ENCODE measurements around the gene AKAP6. TPM values are rescaled to one million over a fixed set of nuclear protein-coding genes. Genes with fewer than 3 reads are reported as not detected.

Gene AKAP6
- total and polyA plus RNA-seq, 2 of the 8 experiments (the other 6 are each of a cell fraction or from before 2014, with no cell fraction given): 0.09 to 0.89 TPM

DNA sequence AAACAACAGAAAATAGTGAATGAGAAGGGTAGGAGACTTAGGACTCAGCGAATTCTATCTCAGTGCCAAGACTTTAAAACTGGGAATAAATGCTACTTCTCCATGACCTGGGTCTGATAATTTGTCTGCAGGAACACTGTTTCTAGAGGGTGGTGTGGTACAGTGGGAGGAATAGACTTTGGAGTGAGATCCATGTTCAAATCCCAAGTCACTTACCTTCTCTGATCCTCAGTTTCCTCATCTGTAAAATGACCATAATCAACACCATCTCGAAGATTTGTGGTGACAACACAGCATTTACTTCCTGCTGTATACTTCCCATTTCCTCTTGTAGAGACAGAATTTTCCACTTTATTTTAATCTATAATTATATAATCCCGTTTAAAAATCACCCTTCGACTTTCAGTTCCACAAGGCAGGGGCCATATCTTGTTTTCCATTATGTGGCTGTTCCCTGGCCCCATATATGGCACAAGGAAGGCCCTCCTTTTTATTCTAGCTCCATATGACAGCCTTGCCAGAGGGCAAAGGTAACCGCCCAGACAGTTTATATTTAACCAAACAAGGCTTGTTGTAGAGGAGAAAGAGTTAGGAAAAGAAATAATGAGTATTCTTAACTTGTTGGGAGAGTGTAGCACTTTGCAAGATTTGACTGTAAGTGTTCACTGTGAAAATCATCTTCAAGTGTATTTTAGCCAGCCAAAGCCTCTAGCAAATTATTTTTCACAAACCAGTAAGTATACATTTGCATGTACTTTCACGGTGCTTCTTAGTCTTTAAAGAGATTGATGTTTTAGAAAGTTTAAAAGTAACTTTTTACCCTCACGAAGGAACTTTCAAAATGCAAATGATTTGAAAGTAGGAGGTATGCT is 243.1 kb downstream of the AKAP6 start (continued):
- TF ChIP-seq, protein P1, sequence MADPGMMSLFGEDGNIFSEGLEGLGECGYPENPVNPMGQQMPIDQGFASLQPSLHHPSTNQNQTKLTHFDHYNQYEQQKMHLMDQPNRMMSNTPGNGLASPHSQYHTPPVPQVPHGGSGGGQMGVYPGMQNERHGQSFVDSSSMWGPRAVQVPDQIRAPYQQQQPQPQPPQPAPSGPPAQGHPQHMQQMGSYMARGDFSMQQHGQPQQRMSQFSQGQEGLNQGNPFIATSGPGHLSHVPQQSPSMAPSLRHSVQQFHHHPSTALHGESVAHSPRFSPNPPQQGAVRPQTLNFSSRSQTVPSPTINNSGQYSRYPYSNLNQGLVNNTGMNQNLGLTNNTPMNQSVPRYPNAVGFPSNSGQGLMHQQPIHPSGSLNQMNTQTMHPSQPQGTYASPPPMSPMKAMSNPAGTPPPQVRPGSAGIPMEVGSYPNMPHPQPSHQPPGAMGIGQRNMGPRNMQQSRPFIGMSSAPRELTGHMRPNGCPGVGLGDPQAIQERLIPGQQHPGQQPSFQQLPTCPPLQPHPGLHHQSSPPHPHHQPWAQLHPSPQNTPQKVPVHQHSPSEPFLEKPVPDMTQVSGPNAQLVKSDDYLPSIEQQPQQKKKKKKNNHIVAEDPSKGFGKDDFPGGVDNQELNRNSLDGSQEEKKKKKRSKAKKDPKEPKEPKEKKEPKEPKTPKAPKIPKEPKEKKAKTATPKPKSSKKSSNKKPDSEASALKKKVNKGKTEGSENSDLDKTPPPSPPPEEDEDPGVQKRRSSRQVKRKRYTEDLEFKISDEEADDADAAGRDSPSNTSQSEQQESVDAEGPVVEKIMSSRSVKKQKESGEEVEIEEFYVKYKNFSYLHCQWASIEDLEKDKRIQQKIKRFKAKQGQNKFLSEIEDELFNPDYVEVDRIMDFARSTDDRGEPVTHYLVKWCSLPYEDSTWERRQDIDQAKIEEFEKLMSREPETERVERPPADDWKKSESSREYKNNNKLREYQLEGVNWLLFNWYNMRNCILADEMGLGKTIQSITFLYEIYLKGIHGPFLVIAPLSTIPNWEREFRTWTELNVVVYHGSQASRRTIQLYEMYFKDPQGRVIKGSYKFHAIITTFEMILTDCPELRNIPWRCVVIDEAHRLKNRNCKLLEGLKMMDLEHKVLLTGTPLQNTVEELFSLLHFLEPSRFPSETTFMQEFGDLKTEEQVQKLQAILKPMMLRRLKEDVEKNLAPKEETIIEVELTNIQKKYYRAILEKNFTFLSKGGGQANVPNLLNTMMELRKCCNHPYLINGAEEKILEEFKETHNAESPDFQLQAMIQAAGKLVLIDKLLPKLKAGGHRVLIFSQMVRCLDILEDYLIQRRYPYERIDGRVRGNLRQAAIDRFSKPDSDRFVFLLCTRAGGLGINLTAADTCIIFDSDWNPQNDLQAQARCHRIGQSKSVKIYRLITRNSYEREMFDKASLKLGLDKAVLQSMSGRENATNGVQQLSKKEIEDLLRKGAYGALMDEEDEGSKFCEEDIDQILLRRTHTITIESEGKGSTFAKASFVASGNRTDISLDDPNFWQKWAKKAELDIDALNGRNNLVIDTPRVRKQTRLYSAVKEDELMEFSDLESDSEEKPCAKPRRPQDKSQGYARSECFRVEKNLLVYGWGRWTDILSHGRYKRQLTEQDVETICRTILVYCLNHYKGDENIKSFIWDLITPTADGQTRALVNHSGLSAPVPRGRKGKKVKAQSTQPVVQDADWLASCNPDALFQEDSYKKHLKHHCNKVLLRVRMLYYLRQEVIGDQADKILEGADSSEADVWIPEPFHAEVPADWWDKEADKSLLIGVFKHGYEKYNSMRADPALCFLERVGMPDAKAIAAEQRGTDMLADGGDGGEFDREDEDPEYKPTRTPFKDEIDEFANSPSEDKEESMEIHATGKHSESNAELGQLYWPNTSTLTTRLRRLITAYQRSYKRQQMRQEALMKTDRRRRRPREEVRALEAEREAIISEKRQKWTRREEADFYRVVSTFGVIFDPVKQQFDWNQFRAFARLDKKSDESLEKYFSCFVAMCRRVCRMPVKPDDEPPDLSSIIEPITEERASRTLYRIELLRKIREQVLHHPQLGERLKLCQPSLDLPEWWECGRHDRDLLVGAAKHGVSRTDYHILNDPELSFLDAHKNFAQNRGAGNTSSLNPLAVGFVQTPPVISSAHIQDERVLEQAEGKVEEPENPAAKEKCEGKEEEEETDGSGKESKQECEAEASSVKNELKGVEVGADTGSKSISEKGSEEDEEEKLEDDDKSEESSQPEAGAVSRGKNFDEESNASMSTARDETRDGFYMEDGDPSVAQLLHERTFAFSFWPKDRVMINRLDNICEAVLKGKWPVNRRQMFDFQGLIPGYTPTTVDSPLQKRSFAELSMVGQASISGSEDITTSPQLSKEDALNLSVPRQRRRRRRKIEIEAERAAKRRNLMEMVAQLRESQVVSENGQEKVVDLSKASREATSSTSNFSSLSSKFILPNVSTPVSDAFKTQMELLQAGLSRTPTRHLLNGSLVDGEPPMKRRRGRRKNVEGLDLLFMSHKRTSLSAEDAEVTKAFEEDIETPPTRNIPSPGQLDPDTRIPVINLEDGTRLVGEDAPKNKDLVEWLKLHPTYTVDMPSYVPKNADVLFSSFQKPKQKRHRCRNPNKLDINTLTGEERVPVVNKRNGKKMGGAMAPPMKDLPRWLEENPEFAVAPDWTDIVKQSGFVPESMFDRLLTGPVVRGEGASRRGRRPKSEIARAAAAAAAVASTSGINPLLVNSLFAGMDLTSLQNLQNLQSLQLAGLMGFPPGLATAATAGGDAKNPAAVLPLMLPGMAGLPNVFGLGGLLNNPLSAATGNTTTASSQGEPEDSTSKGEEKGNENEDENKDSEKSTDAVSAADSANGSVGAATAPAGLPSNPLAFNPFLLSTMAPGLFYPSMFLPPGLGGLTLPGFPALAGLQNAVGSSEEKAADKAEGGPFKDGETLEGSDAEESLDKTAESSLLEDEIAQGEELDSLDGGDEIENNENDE (IDR thresholded peaks at IDR 0.05; ENCODE audit: insufficient replicate concordance, low read length): no peak
- no peak for TF ChIP-seq FOSL1 (IDR thresholded peaks at IDR 0.05; ENCODE audit: insufficient read depth, low read depth, low read length)
- TF ChIP-seq SUZ12 (IDR thresholded peaks at IDR 0.05; ENCODE audit: low read length): no peak
- TF ChIP-seq SP4 (IDR thresholded peaks at IDR 0.05; ENCODE audit: low read length): no peak
- TF ChIP-seq ZNF274 (IDR thresholded peaks at IDR 0.05; ENCODE audit: borderline replicate concordance, extremely low read depth, low read length): no peak
- no peak for TF ChIP-seq TCF12 (IDR thresholded peaks at IDR 0.05; ENCODE audit: low read depth, low read length)
- no peak for TF ChIP-seq SIRT6 (IDR thresholded peaks at IDR 0.05; ENCODE audit: low read length)
